Measurements from ENCODE around the gene OGFRL1. TPM values are rescaled to one million over a fixed set of nuclear protein-coding genes. Genes with fewer than 3 reads are reported as not detected.

OGFRL1 gene
- total RNA-seq, 1 donor from 2014 or later: 22.4 TPM

GRCh38 chr6:71284785-71285184 is 3.8 kb upstream of the OGFRL1 start:
- no peak for DNase-seq (ENCODE audit: low spot score)

GRCh38 chr6:71287038-71287437 is 1.6 kb upstream of the OGFRL1 start:
- peak; percentile 47 for DNase-seq (ENCODE audit: low spot score)

DNA sequence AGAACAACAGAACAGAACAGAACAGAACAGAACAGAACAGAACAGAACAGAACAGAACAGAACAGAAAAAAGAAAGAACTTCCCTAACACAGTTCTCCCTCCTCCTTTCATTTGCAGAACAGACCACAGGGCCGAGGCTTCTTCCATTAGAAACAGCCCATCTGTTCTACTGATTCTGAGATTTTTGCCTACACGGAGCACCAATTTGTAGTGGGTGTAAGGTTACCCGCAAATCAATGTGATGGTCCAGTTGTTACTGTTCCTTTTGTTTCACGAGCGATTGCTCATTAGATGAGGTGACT is 734 bp upstream of the OGFRL1 start:
- no peak for DNase-seq (ENCODE audit: low spot score)

GRCh38 chr6:71289039-71289801 is 609 bp downstream of the OGFRL1 start:
- peak; percentile 19 for DNase-seq (ENCODE audit: low spot score)

DNA sequence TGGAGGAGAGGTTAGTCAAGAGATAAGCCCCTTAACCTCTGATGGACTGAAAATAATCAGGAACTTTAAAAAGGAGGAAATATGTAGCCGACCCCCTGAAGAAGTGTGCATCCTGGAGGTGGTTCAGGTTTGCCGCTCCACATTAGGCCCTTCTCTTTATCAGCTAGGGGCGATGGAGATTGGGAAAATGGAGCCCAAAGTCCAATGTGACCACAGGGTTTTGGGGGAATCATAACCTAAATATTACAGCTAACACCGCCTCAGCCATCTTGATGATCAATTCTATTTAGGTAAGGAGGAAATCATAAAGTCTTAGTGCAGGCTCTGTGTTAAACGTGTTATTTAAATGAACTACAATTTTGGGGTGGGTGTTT is 1.2 kb downstream of the OGFRL1 start:
- no peak for DNase-seq (ENCODE audit: low spot score)

DNA sequence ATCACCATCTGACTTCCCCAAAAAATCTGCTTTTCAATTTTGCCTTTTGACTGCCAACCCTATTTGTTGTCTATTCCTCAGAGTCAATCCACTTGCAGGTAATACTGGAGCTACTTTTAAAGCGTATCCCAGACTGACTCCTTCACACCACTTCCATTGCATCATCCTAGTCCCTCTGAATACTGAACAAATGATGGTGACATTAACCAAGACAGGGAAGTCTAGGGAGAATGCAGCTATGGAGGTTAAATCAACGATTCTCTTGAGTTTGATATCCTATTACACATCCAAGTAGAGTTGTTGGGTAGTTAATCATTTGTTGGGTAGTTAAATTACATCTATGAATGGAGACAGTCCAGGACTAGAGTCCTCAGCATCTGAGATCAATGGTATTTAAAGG is 2.0 kb downstream of the OGFRL1 start:
- DNase-seq (ENCODE audit: low spot score): no peak

- no peak for DNase-seq (ENCODE audit: low spot score)
Observed at GRCh38 chr6:71292001-71292400, 3.4 kb downstream of the OGFRL1 start.

DNA sequence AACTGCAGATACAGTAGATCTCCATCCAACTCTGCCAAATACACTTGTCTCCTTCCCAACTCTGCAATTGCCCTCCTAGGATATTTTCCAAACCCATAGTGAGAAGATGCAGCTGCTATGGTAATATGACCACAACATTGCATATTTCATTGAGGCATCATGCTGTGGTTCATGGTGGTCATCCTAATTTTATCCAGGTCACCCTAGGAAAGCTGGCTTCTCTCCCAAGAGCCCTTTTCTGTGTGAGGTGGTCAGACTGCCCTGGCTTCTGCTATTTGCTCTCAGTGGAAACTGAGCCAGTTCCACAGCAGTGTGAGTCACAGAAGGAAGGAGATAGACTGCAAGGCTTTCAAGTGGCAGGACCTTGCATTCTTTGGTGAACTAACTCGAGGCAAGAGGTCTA is 5.5 kb downstream of the OGFRL1 start:
- DNase-seq (ENCODE audit: low spot score): no peak

- DNase-seq (ENCODE audit: low spot score): no peak
Observed at GRCh38 chr6:71298459-71298858, 9.8 kb downstream of the OGFRL1 start.

DNA sequence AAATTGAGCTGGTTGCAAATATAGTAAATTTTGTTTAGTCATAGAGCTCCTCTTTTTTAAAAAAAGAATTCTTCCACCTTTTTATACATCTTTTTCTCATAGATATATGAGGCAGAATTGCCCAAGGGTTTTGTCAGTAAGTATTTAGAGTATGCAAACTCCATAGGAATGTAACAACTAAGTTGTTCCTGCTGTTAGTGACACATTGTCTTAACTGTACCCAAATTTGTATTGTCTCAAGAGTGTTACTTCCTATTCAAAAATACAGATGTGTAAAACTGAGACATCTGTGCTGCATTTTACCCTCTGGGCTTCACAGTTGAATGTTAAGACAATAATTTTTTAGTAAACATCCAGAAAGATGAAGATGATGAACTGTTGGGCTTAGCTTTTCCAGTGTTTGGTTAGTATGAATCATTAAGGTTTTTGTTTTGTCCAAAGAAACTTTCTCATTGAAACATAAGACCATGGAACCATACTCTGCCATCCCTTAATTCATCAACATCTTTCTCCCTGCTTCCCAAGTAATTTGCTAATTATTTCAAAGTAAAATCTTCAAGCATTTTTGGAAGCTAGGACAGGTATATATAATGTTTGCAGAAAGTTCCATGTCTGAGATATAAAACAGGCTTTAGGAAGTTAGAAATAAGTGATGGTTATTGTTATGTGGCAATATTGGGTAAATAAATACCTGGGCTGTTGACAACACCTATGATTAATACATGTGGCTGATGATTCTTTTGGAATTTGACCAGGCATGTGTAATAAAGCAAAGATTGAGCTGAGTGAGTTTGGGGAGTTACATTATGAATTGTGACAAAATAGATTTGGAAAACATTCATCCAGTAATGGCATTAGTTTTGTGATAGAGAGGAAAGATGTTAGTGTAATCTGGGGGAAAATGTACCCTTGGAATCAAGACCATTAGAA is 11.2 kb downstream of the OGFRL1 start:
- DNase-seq (ENCODE audit: low spot score): no peak

DNA sequence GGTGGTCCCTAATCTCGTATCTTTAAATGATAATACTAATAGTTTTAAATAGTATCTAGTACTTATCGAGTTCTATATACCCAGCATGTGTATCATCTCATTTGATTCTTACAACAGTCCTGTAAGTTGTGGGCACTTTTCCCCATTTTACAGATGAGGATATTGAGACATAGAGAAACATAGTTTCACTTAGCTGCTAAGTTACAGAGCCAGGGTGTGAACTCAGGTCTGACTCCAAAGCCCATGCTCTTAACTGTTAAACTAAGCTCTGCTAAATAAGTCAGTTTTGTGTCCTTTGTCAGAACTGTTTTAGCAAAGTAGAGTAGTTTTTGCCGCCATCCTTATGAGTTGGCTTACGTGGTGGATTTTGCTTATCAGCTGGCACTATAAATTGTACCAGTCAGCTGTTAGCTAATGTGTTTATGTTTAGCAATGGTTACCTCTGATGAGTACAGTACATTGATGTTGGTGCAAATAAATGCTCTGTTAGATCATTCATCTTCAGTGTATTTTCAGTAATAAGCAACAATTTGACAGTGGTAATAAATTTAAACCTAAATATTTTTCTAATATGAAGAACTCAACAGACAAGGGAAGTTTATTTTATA is 12.1 kb downstream of the OGFRL1 start:
- no peak for DNase-seq (ENCODE audit: low spot score)

GRCh38 chr6:71301546-71301945 is 12.9 kb downstream of the OGFRL1 start:
- DNase-seq (ENCODE audit: low spot score): no peak

DNA sequence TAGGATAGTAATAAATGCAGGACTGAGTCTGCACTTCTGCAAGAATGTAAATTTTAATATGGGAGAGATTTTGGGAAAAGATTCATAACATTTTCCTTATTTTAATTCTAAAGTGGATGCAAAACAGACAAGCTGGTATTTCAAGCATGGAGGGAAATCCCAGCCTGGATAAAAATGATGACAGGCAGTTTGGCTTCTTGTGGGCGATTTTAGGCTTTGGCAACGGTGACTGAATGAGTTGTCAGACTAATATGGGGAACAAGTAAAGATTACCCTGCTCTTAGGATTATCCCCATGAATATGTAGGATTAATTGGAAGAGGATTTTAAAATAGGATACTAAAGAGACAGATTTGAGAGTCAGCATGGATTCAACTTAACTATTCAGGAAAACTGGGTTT is 21.0 kb downstream of the OGFRL1 start:
- DNase-seq (ENCODE audit: low spot score): no peak

DNA sequence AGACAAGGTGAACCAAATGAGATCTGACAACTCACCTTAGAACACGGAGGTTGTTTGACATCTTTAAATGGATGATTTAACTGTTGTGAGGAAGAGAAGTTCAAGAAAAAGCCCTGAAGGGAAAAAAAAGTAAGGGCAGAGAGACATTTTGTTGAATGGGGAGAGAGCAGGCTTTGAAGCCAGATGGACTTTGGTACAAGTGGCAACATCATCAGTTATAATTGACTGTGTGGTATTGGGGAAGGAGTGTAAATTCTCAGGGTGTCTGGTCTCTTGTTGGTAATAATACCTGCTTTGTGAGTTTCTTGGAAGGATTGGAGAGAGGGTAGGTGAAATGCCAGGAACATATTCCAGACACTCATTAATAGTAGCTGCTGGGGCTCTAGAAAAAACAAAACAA is 21.6 kb downstream of the OGFRL1 start:
- DNase-seq (ENCODE audit: low spot score): no peak

GRCh38 chr6:71312089-71312488 is 23.5 kb downstream of the OGFRL1 start:
- no peak for DNase-seq (ENCODE audit: low spot score)

DNA sequence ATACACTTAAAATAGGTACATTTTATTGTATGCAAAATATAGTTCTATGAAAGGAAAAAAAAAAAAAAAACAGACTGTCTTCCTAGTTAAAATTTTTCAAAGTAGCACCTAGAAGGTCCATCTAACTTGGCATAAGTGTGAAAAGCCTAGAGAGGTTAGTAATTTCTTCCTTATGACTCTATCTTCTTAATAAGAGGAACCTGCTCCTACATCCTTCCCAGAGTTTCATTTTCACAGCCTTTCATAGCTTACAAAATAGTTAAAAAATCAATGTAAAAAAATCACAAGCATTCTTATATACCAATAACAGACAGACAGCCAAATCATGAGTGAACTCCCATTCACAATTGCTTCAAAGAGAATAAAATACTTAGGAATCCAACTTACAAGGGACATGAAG is 28.8 kb downstream of the OGFRL1 start:
- DNase-seq (ENCODE audit: low spot score): no peak

GRCh38 chr6:71320041-71320440 is 31.4 kb downstream of the OGFRL1 start:
- DNase-seq (ENCODE audit: low spot score): no peak

DNA sequence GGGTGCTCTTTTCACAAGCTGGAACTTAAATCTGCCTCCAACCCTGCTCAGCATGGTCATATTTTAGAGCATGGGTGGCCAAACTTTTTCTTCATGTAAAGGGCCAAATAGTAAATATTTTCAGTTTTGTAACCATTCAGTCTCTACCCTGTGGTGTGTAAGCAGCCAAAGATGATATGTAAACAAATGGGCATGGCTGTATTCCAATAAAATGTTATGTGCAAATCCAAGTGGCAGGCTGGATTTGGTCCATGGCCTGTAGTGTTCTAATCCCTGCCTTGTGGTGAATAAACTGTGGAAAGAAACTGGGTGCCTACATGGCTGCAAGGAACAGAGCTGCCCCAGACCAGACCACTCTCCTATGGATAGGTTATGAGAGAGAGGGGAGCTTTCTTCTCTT is 32.7 kb downstream of the OGFRL1 start:
- DNase-seq (ENCODE audit: low spot score): no peak

DNA sequence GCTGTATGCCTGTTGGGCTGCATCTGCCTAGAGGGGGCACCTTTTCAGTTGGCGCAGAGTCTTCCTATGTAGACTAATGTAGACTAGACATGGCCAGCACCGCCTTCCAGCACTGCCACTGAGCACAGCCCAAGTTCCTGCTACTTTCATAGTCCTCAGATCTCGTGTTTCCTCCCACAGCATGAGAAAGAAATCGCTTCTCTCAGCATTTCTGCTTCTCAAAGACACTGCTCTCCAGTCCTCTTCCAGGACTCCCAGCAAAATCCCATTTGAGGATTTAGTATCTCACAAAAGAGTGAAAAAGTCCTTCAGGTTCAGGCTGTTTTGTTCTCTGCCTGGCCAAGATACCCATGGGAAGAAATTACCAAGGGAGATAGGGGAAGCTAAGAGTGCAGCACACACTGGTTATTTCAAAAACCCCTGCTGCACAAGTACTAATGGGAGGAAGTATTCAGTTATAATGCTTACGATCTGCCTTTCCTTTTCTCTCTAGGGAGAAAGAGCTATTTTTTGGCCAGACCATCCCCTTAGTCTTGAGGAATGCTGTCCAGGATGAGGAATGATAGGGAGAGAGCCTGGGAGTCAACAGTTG is 35.7 kb downstream of the OGFRL1 start:
- no peak for DNase-seq (ENCODE audit: low spot score)

- no peak for DNase-seq (ENCODE audit: low spot score)
Observed at GRCh38 chr6:71326611-71327010, 38.0 kb downstream of the OGFRL1 start.

DNA sequence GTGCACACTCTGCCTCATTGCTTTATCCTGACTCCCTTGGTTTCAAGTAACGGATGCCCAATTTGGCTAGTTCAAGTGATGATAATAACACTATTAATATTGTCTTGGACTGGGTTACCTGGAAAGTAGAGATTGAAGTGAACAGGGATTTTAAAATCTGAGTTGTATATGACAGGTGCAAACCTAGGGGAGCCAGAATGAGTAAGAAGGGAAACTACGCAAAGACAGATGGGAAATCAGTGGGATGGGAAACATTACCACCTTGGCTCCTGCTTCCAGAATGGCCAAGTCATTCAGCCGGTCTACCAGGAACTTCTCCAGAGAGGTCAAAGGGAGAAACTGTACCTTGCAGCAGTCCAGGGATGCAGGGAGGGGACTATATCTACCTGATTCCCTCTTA is 41.9 kb downstream of the OGFRL1 start:
- DNase-seq (ENCODE audit: low spot score): no peak

- no peak for DNase-seq (ENCODE audit: low spot score)
Observed at GRCh38 chr6:71332012-71332411, 43.4 kb downstream of the OGFRL1 start.
